ENCODE measurements around the gene STMN3.

The STMN3 gene

GRCh38 chr20:63693733-63694583 lies 40.7 kb upstream of the STMN3 start:
- H3K4me3 ChIP-seq, result no peak overlapping the region
- H3K36me3 ChIP-seq (ENCODE audit: insufficient read depth, low read length), result no peaks in the 10 kb centered on the region
- no peak overlapping the region for H3K27ac ChIP-seq
- H3K9ac ChIP-seq (ENCODE audit: insufficient read length), result no peak overlapping the region
- DNase-seq (ENCODE audit: low read depth, low spot score), result no peak
- no peak for TF ChIP-seq POLR2AphosphoS5 (IDR thresholded peaks at IDR 0.05; ENCODE audit: borderline replicate concordance, low read depth, low read length)
- TF ChIP-seq FOXP2 (optimal IDR thresholded peaks at IDR 0.05; ENCODE audit: control extremely low read depth, extremely low read length, insufficient read depth), result no peak
- TF ChIP-seq EZH2 (IDR thresholded peaks at IDR 0.05), result no peak
- H3K9me3 ChIP-seq (ENCODE audit: low read depth, low read length), result no peaks in the 10 kb centered on the region

GRCh38 chr20:63693083-63693732 lies 40.0 kb upstream of the STMN3 start:
- 0 out of 2 replicates have a peak overlapping the region, but pooled peaks have one; percentile 13 for H3K27ac ChIP-seq
- H3K4me3 ChIP-seq, result no peak overlapping the region
- no peak for TF ChIP-seq FOXP2 (optimal IDR thresholded peaks at IDR 0.05; ENCODE audit: control extremely low read depth, extremely low read length, insufficient read depth)
- TF ChIP-seq POLR2AphosphoS5 (IDR thresholded peaks at IDR 0.05; ENCODE audit: borderline replicate concordance, low read depth, low read length), result no peak
- TF ChIP-seq EZH2 (IDR thresholded peaks at IDR 0.05), result no peak
- no peak overlapping the region for H3K9ac ChIP-seq (ENCODE audit: insufficient read length)
- DNase-seq (ENCODE audit: low read depth, low spot score), result no peak
- H3K9me3 ChIP-seq (ENCODE audit: low read depth, low read length), result no peaks in the 10 kb centered on the region
- H3K36me3 ChIP-seq (ENCODE audit: insufficient read depth, low read length), result no peaks in the 10 kb centered on the region

- Histone ChIP-seq H3K9ac (ENCODE audit: insufficient read length) (no peak overlapping the region), H3K27ac (0 out of 2 replicates have a peak overlapping the region, but pooled peaks have one; percentile 13), H3K9me3 (ENCODE audit: low read depth, low read length) (no peaks in the 10 kb centered on the region), H3K4me3 (no peak overlapping the region), H3K36me3 (ENCODE audit: insufficient read depth, low read length) (no peaks in the 10 kb centered on the region)
- DNase-seq (ENCODE audit: low read depth, low spot score), result no peak
- TF ChIP-seq EZH2 (IDR thresholded peaks at IDR 0.05) (no peak), FOXP2 (optimal IDR thresholded peaks at IDR 0.05; ENCODE audit: control extremely low read depth, extremely low read length, insufficient read depth) (no peak), POLR2AphosphoS5 (IDR thresholded peaks at IDR 0.05; ENCODE audit: borderline replicate concordance, low read depth, low read length) (no peak)
Observed at GRCh38 chr20:63692436-63693082, 39.3 kb upstream of the STMN3 start.

- no peak for DNase-seq (ENCODE audit: low read depth, low spot score)
- no peak overlapping the region for H3K27ac ChIP-seq
Observed at GRCh38 chr20:63691711-63692435, 38.6 kb upstream of the STMN3 start.

GRCh38 chr20:63690898-63691710 lies 37.9 kb upstream of the STMN3 start:
- Histone ChIP-seq H3K9me3 (ENCODE audit: low read depth, low read length) (no peaks in the 10 kb centered on the region), H3K9ac (ENCODE audit: insufficient read length) (no peak overlapping the region), H3K4me3 (no peak overlapping the region), H3K36me3 (ENCODE audit: insufficient read depth, low read length) (no peaks in the 10 kb centered on the region), H3K27ac (no peak overlapping the region)
- TF ChIP-seq EZH2 (IDR thresholded peaks at IDR 0.05) (no peak), FOXP2 (optimal IDR thresholded peaks at IDR 0.05; ENCODE audit: control extremely low read depth, extremely low read length, insufficient read depth) (no peak), POLR2AphosphoS5 (IDR thresholded peaks at IDR 0.05; ENCODE audit: borderline replicate concordance, low read depth, low read length) (no peak)
- no peak for DNase-seq (ENCODE audit: low read depth, low spot score)

More at GRCh38 chr20:63691711-63692435, 38.6 kb upstream of the STMN3 start:
- no peaks in the 10 kb centered on the region for H3K9me3 ChIP-seq (ENCODE audit: low read depth, low read length)
- no peak overlapping the region for H3K9ac ChIP-seq (ENCODE audit: insufficient read length)
- no peak for TF ChIP-seq POLR2AphosphoS5 (IDR thresholded peaks at IDR 0.05; ENCODE audit: borderline replicate concordance, low read depth, low read length)
- TF ChIP-seq EZH2 (IDR thresholded peaks at IDR 0.05), result no peak
- no peak for TF ChIP-seq FOXP2 (optimal IDR thresholded peaks at IDR 0.05; ENCODE audit: control extremely low read depth, extremely low read length, insufficient read depth)
- H3K36me3 ChIP-seq (ENCODE audit: insufficient read depth, low read length), result no peaks in the 10 kb centered on the region
- no peak overlapping the region for H3K4me3 ChIP-seq

- H3K36me3 ChIP-seq (ENCODE audit: insufficient read depth, low read length), result no peaks in the 10 kb centered on the region
- H3K9ac ChIP-seq (ENCODE audit: insufficient read length), result no peak overlapping the region
- H3K27ac ChIP-seq, result no peak overlapping the region
- no peak for DNase-seq (ENCODE audit: low read depth, low spot score)
- no peaks in the 10 kb centered on the region for H3K9me3 ChIP-seq (ENCODE audit: low read depth, low read length)
- no peak overlapping the region for H3K4me3 ChIP-seq
- TF ChIP-seq FOXP2 (optimal IDR thresholded peaks at IDR 0.05; ENCODE audit: control extremely low read depth, extremely low read length, insufficient read depth), result no peak
- no peak for TF ChIP-seq EZH2 (IDR thresholded peaks at IDR 0.05)
- TF ChIP-seq POLR2AphosphoS5 (IDR thresholded peaks at IDR 0.05; ENCODE audit: borderline replicate concordance, low read depth, low read length), result no peak
Observed at GRCh38 chr20:63690003-63690897, 37.0 kb upstream of the STMN3 start.

Data from SK-N-MC (cell line).